Activated naive CD4-positive, alpha-beta T cell treated with anti-CD3 and anti-CD28 coated beads, Interleukin-2, amount 50 U/mL, for 24 hours (primary cell): ENCODE data around the gene RHOBTB3.
A peak's percentile ranks its signal among the peaks of the same experiment; 100 is the strongest.

Experiments used
- H3K27ac Mint-ChIP-seq: one replicate; pipeline ENCODE4 v1.8.0; 2021; ENCODE audit warnings: mild to moderate bottlenecking, mixed read lengths
- H3K27me3 Mint-ChIP-seq: one replicate; pipeline ENCODE4 v1.8.0; 2021; ENCODE audit warnings: mixed read lengths
- H3K36me3 Mint-ChIP-seq: one replicate; pipeline ENCODE4 v1.8.0; 2021; ENCODE audit warnings: mixed read lengths
- H3K4me1 Mint-ChIP-seq: one replicate; pipeline ENCODE4 v1.8.0; 2021; ENCODE audit warnings: mixed read lengths
- H3K4me3 Mint-ChIP-seq: one replicate; pipeline ENCODE4 v1.8.0; 2021; ENCODE audit warnings: mild to moderate bottlenecking, mixed read lengths
- H3K9me3 Mint-ChIP-seq: one replicate; pipeline ENCODE4 v1.8.0; 2021; ENCODE audit warnings: mixed read lengths

Gene RHOBTB3

DNA sequence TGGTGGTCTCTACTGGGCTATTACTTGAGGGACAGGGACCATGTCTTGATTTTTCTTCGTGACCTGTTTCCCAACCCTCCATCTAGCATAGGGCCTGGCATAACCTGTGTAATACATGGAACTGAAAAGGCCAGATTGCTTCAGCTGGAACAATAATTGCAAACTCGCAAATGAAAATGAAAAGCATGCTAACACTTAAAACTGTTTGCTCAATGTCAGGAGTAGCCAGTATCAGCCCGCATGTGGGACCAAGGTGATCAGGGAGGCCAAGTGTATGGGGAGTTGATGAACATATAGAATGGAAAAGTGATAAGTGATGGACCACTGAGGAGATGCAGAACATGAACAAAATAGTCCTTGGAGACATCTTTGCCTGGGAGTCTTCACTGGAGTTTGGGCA is 66.2 kb downstream of the RHOBTB3 start:
- Mint-ChIP-seq H3K9me3 (no peaks in the 10 kb centered on the region), H3K4me3 (no peak overlapping the region), H3K36me3 (no peaks in the 10 kb centered on the region), H3K27me3 (no peaks in the 10 kb centered on the region), H3K4me1 (no peaks in the 10 kb centered on the region), H3K27ac (no peak overlapping the region)

DNA sequence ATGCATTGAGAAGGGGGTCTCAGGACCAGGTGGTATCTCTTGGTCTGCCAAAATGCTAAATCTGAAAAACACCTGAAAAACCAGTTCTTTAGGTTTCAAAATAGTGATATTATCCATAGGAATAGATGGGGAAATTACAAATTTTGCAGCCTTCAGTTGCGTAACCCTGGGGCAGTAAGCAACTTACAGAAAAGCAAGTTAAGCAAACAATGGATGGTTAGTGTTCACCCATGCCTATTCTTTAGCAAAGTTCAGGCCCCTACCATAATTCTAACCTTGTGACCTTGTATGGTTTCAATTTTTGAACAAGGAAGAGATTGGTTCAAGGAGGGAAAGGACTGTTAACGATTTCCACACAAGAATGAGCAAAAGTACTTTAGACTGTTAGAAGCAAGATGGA is 66.9 kb downstream of the RHOBTB3 start:
- Mint-ChIP-seq H3K9me3 (no peaks in the 10 kb centered on the region), H3K27me3 (no peaks in the 10 kb centered on the region), H3K4me3 (no peak overlapping the region), H3K27ac (no peak overlapping the region), H3K4me1 (no peaks in the 10 kb centered on the region), H3K36me3 (no peaks in the 10 kb centered on the region)

DNA sequence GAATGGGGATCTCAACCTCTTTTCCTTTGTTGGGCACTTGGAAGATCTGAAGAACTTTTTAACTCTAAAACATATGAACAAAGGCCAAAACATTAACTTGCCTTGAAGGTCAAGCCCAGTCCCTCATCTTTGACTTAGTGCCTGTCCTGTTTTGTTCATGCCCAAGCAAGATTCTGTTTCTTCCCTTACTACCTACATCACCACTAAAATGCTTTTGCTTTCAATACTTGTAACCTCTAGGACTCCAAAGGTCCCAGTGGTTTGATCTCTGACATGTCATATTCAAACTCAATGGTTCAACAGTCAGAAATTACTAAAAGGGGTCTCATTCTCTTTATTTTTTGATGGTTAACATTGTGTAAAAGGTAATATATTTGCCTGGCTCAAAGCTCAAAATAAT is 67.4 kb downstream of the RHOBTB3 start:
- Mint-ChIP-seq H3K9me3 (no peaks in the 10 kb centered on the region), H3K36me3 (no peaks in the 10 kb centered on the region), H3K4me3 (no peak overlapping the region), H3K27ac (no peak overlapping the region), H3K27me3 (no peaks in the 10 kb centered on the region), H3K4me1 (no peaks in the 10 kb centered on the region)

DNA sequence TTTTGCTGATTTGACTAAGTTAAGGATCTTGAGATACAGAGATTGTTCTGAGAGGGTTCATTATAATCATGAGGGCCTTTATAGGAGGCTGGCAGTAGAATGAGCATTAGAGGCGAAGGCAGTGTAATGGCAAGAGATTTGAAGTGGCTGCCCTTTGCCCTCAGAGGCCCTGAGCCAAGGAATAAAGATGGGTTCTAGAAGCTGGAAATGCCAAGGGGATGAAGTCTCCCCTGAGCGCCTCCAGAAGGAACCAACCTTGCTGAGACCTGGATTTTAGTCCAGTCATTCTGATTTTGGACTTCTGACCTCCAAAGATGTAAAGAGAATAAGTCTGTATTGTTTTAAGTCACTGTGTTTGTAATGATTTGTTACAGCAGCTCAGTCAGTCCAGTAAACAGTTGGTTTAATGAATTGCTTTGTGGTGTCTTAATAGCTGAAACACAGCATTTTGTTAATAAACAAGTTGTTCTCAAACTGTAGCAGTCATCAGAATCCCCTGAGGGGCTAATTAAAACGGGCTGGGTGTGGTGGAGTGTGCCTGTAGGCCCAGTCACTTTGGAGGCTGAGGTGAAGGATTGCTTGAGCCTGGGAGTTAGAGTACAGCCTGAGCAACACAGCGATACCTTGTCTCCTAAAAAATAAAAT is 68.2 kb downstream of the RHOBTB3 start:
- no peak overlapping the region for H3K27ac Mint-ChIP-seq
- no peaks in the 10 kb centered on the region for H3K27me3 Mint-ChIP-seq
- no peaks in the 10 kb centered on the region for H3K9me3 Mint-ChIP-seq
- peaks cover 2% of the 10 kb centered on the region for H3K36me3 Mint-ChIP-seq
- H3K4me3 Mint-ChIP-seq, result no peak overlapping the region
- no peaks in the 10 kb centered on the region for H3K4me1 Mint-ChIP-seq

DNA sequence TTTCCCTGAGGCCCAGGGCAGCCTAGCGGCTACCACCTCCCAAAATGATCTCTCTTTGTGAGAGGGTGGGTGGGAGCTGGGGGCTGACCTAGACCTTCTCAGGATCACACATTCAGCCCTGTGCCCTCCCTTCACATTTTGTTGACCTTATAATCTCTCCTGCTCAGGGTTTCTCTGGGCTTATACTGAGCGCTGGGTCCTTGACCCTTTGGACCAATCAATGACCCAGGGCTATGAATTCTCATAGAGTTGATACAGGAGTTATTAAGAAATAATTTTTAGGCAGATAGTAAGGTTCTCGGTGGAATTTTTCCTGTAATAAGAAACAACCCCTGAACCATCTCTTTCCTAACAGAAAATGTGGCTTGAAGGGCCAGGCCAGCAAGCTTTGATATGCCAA is 69.4 kb downstream of the RHOBTB3 start:
- H3K27ac Mint-ChIP-seq, result no peak overlapping the region
- no peaks in the 10 kb centered on the region for H3K4me1 Mint-ChIP-seq
- no peaks in the 10 kb centered on the region for H3K9me3 Mint-ChIP-seq
- H3K36me3 Mint-ChIP-seq, result peaks cover 3% of the 10 kb centered on the region
- H3K4me3 Mint-ChIP-seq, result no peak overlapping the region
- no peaks in the 10 kb centered on the region for H3K27me3 Mint-ChIP-seq

DNA sequence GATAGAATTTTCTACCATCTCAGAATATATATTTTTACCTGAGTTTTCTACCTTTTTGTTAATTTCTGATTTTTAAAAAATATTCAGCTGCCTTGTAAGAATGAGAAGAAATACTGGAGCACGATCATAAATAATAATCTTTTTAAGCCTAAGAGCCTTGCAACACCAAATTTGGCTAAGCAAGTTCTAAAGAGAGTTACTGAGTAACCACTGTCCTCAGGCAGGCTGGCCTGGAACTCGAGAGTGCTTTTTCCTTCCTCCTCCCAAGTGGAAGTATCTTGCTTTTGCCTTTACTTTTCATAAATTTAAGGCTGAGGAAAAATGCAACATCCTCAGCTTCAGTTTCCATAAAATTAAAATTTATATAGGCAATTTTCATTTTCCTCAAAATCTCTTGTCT is 70.4 kb downstream of the RHOBTB3 start:
- Mint-ChIP-seq H3K4me3 (no peak overlapping the region), H3K27ac (no peak overlapping the region), H3K9me3 (no peaks in the 10 kb centered on the region), H3K36me3 (peaks cover 3% of the 10 kb centered on the region), H3K27me3 (no peaks in the 10 kb centered on the region), H3K4me1 (no peaks in the 10 kb centered on the region)

DNA sequence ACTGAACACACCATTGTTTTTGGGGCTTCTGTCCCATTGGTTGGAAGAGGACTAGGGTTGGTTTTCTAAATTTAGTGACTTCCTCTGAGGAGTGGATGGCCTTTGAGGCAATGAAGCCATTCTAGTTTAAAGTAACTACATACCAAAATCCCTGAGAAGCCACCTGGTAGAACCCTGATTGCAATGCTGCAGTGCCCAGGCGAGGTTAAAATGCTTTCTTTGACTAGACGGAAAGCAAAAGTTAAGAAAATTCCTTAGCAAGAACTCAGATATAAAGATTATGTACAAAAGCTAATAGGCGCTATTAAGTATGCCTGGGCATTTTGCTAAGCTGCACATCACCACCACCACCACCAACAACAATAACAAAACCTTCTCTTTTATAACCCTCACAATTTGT is 70.8 kb downstream of the RHOBTB3 start:
- Mint-ChIP-seq H3K36me3 (peaks cover 3% of the 10 kb centered on the region), H3K27me3 (no peaks in the 10 kb centered on the region), H3K4me3 (no peak overlapping the region), H3K9me3 (no peaks in the 10 kb centered on the region), H3K27ac (no peak overlapping the region), H3K4me1 (no peaks in the 10 kb centered on the region)

DNA sequence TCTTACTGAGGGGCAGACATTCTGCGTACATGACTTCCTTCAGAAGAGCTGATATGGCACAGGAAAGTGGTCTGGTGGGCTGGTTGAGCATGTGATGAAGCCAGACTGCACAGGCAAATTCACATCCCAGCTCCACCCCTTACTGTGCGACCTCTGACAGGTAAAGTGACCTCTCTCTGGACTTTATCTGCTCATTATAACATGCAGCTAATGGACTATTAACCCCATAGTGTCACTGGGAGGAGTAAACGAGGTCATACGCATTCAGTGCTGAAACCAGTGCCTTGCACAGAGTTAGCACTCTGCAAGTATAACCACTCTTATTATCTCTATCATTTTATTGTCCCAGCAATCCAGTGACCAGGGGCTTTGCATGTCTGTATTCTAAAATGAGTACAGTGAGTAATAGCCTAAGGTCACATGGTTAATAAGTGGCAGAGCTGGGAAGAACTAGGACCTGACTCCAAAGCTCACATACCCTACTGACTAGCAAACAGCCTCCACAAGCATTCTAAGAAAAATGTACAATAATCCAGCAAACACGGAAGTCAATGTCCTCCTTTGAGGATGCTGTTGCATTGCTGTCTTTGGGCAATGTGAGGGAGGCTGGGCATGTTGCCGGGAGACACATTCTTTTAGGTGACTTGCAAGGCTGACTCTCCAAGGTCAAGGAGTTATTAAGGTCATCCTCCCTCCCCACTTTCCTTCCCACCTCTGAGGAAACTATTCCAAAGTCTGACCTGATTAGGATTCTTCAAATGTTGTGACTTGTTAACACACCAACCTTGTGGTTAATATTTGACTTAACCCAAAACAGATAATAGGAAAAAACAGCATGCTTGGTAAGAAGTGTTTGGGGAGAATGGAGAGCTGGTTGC is 72.4 kb downstream of the RHOBTB3 start:
- H3K27ac Mint-ChIP-seq, result no peak overlapping the region
- no peaks in the 10 kb centered on the region for H3K9me3 Mint-ChIP-seq
- H3K4me3 Mint-ChIP-seq, result no peak overlapping the region
- peaks cover 11% of the 10 kb centered on the region for H3K4me1 Mint-ChIP-seq
- H3K27me3 Mint-ChIP-seq, result no peaks in the 10 kb centered on the region
- peaks cover 3% of the 10 kb centered on the region for H3K36me3 Mint-ChIP-seq

DNA sequence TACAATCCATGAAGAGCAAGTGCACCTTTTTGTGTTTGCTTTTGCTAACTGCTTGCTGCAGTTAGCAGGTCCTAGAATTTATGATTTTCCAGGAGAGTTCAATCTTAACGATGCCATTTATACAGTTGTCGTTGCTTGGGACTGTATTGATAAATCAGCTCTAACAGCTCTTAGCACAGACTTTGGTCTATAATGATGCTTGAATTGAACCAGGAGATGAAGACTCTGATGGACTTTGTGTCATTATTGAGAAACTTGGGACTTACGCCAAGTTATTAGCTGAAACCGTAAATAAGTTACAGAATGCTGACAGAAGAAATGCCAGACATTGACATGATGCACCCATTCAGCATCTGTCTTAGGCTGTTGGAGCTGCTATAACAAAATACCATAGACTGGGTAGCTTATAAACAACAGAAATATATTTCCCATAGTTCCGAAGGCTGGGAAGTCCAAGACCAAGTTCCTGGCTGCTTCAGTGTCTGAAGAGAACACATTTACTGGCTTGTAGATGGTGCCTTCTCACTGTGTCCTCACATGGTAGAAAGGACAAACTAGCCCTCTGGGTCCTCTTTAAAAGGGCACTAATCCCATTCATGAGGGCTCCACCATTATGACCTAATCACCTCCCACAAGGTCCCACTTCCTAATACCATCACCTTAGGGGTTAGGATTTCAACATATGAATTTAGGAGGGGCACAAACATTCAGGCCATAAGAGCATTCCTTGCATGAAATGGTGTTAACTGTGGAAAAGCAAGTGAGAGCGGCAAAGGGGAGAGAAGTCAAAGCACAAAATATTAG is 73.8 kb downstream of the RHOBTB3 start:
- no peaks in the 10 kb centered on the region for H3K27me3 Mint-ChIP-seq
- H3K27ac Mint-ChIP-seq, result no peak overlapping the region
- H3K36me3 Mint-ChIP-seq, result peaks cover 3% of the 10 kb centered on the region
- no peaks in the 10 kb centered on the region for H3K9me3 Mint-ChIP-seq
- peaks cover 25% of the 10 kb centered on the region for H3K4me1 Mint-ChIP-seq
- H3K4me3 Mint-ChIP-seq, result no peak overlapping the region

DNA sequence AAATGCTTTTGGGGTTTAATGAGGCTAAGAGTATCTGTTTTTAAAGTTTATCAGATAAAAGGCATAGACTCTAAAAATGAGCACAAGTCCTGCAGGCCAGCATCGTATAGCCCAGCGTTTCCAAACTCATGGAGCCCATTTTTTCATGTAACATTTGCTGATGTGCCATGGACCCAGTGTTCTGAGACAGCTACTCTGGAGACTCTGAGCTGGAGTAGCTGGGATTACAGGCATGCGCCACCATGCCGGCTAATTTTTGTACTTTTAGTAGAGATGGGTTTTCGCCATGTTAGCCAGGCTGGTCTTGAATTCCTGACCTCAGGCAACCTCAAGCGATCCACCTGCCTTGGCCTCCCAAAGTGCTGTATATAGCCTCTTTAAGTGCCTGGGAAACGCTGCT is 75.6 kb downstream of the RHOBTB3 start:
- H3K27me3 Mint-ChIP-seq, result no peaks in the 10 kb centered on the region
- peaks cover 42% of the 10 kb centered on the region for H3K4me1 Mint-ChIP-seq
- no peak overlapping the region for H3K4me3 Mint-ChIP-seq
- no peaks in the 10 kb centered on the region for H3K9me3 Mint-ChIP-seq
- peaks cover 3% of the 10 kb centered on the region for H3K36me3 Mint-ChIP-seq
- H3K27ac Mint-ChIP-seq, result no peak overlapping the region

DNA sequence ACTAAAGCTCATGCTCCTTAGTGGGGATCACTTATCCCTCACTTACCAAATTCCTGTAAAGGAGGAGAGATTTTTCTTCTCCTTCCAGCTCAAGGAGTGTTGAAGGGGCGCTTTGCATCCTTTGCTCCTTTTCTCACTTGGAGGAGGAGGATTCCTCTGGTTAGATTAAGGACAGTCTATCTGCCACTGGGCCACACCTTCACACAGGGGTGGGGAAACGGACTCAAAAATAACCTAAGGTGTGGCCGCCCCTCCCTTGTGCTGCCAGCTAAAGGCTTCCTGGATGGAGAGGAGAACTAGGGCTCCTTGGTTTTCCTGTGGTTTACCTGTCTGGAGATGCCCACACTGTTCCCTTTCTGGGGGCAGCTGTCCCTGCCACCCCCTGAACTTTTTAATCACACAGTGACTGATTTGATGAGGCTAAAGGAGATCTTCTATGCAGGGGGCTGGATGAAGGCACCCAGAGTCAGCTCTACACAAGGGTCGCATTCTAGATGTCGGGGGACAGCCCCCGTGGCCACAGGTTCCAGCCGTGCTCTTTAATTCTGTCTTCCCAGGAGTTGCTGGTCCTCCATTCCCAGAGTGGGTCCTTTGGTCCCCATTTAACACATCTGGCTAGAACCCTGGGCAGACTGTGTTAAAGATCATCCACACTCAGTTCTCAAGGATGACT is 77.0 kb downstream of the RHOBTB3 start:
- Mint-ChIP-seq H3K4me3 (peak overlapping the region; percentile 79), H3K36me3 (peaks cover 6% of the 10 kb centered on the region), H3K9me3 (no peaks in the 10 kb centered on the region), H3K27ac (peak overlapping the region; percentile 92), H3K4me1 (peaks cover 56% of the 10 kb centered on the region), H3K27me3 (no peaks in the 10 kb centered on the region)

DNA sequence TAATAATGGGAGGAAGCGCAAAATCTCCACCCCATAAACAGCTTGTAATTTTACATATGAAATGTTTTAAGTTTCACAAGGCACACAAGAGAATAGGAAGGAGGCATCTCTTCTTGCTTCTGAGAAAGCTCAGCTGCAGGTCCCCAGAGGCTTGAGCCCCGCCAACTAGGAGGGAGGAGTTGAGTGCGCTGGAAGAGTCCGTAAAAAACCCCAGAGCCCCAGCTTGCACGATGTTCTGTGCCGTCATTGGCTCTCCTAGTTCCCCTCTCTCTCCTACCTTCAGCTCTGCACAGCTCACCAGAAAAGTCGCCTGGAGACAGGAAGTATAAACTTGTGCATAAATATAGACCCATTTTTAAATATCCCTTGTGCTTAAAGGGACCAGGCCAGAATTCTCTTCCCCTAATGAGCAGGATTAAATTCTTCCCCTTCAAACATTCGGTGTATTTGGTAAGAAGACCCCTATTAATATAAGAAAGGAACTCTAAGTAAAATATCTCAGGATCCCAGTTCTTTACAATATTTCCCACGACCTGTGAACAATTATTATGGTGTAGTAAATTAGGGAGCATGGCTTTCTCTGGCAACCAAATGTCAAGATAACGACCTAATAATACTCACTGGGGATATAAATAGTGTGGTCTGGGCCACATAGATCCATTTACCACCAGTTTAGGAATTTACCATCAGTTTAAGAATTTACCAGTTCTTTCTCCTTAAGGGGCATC is 77.7 kb downstream of the RHOBTB3 start:
- Mint-ChIP-seq H3K4me1 (peaks cover 60% of the 10 kb centered on the region), H3K4me3 (peak overlapping the region; percentile 79), H3K27ac (peak overlapping the region; percentile 92)

DNA sequence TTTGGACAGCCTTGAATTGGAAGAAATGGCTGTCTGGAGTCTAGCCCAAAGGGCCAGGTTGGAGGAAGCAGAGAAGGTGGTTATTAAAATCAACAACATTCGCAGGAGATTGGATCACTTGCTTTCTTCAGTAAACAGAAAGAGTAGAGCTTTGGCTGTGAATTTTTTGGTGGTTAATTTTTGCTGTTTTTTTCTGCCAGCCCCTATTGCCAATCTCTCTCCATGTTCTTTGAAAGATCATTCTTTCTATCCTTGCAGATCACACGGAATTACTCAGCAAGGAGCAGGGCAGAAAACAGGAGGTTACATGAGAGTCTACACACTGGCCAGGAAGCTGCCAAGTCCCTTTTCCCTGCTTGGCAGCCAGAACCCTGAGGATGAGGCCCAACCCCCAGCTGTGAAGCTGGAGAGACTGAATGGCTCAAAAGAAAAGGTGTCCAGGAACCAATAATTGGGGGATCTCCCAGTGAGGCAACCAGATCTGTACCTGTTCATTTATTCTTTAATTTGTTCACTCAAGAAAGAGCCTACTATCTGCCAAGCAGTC is 78.4 kb downstream of the RHOBTB3 start:
- Mint-ChIP-seq H3K9me3 (no peaks in the 10 kb centered on the region), H3K4me3 (peak overlapping the region; percentile 79), H3K27me3 (no peaks in the 10 kb centered on the region), H3K4me1 (peaks cover 67% of the 10 kb centered on the region), H3K27ac (peak overlapping the region; percentile 92), H3K36me3 (peaks cover 12% of the 10 kb centered on the region)

More for the DNA sequence above, 77.7 kb downstream of the RHOBTB3 start:
- Mint-ChIP-seq H3K36me3 (peaks cover 10% of the 10 kb centered on the region), H3K9me3 (no peaks in the 10 kb centered on the region), H3K27me3 (no peaks in the 10 kb centered on the region)

DNA sequence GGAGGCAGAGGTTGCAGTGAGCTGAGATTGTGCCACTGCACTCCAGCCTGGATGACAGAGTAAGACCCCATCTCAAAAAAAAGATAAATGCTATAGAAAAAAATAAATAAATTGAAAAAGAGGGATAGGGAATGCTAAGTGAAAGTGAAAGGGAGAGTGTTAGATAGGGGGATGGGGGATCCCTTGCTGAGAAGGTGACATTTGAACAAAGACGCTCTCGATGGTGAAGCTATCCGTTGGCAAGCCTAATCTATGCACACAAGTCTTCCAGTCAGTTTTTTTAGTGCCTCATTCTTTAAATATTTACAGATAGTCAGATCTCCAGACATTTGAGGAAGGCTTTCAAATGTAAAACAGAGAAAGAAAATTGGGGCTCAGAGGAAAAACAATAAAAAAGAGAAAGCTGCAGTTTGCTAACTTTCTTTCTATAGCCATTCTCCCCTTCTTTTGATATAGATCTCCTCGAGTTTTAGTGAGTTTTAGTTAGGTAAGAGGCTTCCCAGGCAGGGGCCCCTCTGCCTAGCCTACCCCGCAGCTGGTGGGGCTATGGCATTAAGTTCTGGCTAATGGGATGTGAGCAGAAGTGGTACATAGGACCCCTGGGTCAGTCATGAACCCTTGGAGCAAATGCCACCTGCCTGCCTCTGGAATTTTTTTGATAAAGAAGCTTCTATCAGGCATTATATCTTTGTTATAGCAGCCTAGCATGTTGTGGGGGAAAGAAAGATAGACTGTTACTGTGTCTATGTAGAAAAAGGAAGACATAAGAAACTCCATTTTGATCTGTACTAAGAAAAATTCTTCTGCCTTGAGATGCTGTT is 79.4 kb downstream of the RHOBTB3 start:
- Mint-ChIP-seq H3K4me3 (peak overlapping the region; percentile 79), H3K9me3 (no peaks in the 10 kb centered on the region), H3K27ac (peak overlapping the region; percentile 66), H3K4me1 (peaks cover 77% of the 10 kb centered on the region), H3K27me3 (no peaks in the 10 kb centered on the region), H3K36me3 (peaks cover 13% of the 10 kb centered on the region)
